Spleen (tissue), 11 donors: Measurements from ENCODE around the gene KRT24. TPM values are rescaled to one million over a fixed set of nuclear protein-coding genes. Genes with fewer than 3 reads are reported as not detected.

ENCODE experiments used
- DNase-seq: peaks from one replicate; pipeline ENCODE4 v3.0.0-alpha.2; 2020
- H3K27ac ChIP-seq, 8 donors: fragments of 200-600 bp; sonication (generic) in 7 of 8; 1 replicate in 4 of 8; 2 replicates in 4 of 8; pipeline versions ENCODE4 v1.5.0 to v1.8.0; 2016 to 2021; ENCODE audit warnings: inconsistent platforms in 4 of 8, mild to moderate bottlenecking in 4 of 8, moderate library complexity in 1 of 8
- H3K27me3 ChIP-seq, 7 donors: fragments of 200-600 bp; sonication (generic) in 6 of 7; replicated peaks in 1 of 7; 1 replicate in 4 of 7; 2 replicates in 3 of 7; pipeline versions ENCODE4 v1.5.0 to v1.8.0; 2016 to 2021; ENCODE audit warnings: inconsistent platforms in 3 of 7, mild to moderate bottlenecking in 1 of 7
- H3K36me3 ChIP-seq, 6 donors: fragments of 200-600 bp; sonication (generic) in 5 of 6; 1 replicate in 4 of 6; 2 replicates in 2 of 6; pipeline versions ENCODE4 v1.5.0 to v1.8.0; 2016 to 2021; ENCODE audit warnings: inconsistent platforms in 2 of 6
- H3K4me1 ChIP-seq, 6 donors: fragments of 200-600 bp; sonication (generic) in 5 of 6; 1 replicate in 3 of 6; 2 replicates in 3 of 6; pipeline versions ENCODE4 v1.5.0 to v1.8.0; 2016 to 2021; ENCODE audit warnings: inconsistent platforms in 3 of 6
- H3K4me3 ChIP-seq, 8 donors: fragments of 200-600 bp; sonication (generic) in 7 of 8; 1 replicate in 4 of 8; 2 replicates in 4 of 8; pipeline versions ENCODE4 v1.5.0 to v1.8.0; 2016 to 2021; ENCODE audit warnings: inconsistent platforms in 4 of 8, mild to moderate bottlenecking in 4 of 8, moderate library complexity in 2 of 8
- H3K9me3 ChIP-seq, 8 donors: fragments of 200-600 bp; sonication (generic) in 7 of 8; 1 replicate in 4 of 8; 2 replicates in 4 of 8; pipeline versions ENCODE4 v1.5.0 to v1.8.0; 2016 to 2021; ENCODE audit warnings: inconsistent platforms in 4 of 8
- POLR2A ChIP-seq, 3 donors: fragments of 450-650 bp; IDR thresholded peaks; one replicate each; pipeline ENCODE4 v1.5.1; 2017; ENCODE audit warnings: antibody characterized with exemption in 3 of 3, mild to moderate bottlenecking in 1 of 3
- POLR2AphosphoS5 ChIP-seq, 3 donors: sonication (generic); formaldehyde crosslinking; IDR thresholded peaks; one replicate each; pipeline ENCODE4 v1.5.1; 2017; ENCODE audit warnings: antibody characterized with exemption in 3 of 3
- WGBS, 5 donors: extraction: QIAGEN DNeasy Blood & Tissue Kit in 3 of 5; methylation state at CpG; one replicate each; pipeline versions ENCODE4 v1.1.5 to v1.1.7; 2013 to 2018; 5-methylcytosine and 5-hydroxymethylcytosine counted together
- intact Hi-C: fragments of 100-400 bp; cut with DNase I; formaldehyde crosslinking; loops from one replicate; pipeline ENCODE4 v1.15.0; 2023; ENCODE audit warnings: low total_unique reads
- polyA plus RNA-seq, 3 donors: library from polyadenylated mRNA; stranded (reverse); fragments of 200-250 nt; gene quantifications; one replicate each; pipeline ENCODE4 v1.2.1, GENCODE V29; 2013
- total RNA-seq, 7 donors: library from RNA; depleted of rRNA in 3 of 7; stranded (reverse); fragments of >200 nt in 3 of 7; fragmentation: NEBNext Ultra II Directional in 4 of 7; extraction: Animal tissue kit (Norgen Biotek cat#: 25700) in 4 of 7; gene quantifications; one replicate each; pipeline versions ENCODE4 v1.1.0 to v1.2.1, GENCODE V29; 2016 to 2021
- TF ChIP-seq, protein P1 (sequence below), 11 experiments: fragments of 200-600 bp in 7 of 11; fragments of 450-650 bp in 4 of 11; sonication (generic) in 4 of 11; IDR thresholded peaks in 8 of 11; conservative IDR thresholded peaks in 3 of 11; 1 replicate in 7 of 11; 2 replicates in 4 of 11; pipeline versions ENCODE4 v1.4.0 to v1.8.0; 2016 to 2021; ENCODE audit warnings: antibody characterized with exemption in 11 of 11, inconsistent platforms in 4 of 11, mild to moderate bottlenecking in 1 of 11
- donor health status: healthy with polysubstance abuse.
- donor health status: DM: no; HTN: no; CAD: no; lungs with moderate emphysema.
- donor health status: DM: no; HTN: no; CAD: no.
- donor health status: Bipolar disorder and iron deficiency.
- donor health status: healthy.
- donor health status: DM: no; HTN: no; CAD: no.
- donor health status: DM: yes; HTN: yes; CAD: no.

Gene KRT24
- total and polyA plus RNA-seq, 10 donors, result 0.03 TPM; not detected in 9

- peaks cover 0 to 27% (median 0%) of the 10 kb centered on the region in 7 donors for H3K27me3 ChIP-seq
Observed at GRCh38 chr17:40738553-40738952, 35.0 kb upstream of the KRT24 start.

DNA sequence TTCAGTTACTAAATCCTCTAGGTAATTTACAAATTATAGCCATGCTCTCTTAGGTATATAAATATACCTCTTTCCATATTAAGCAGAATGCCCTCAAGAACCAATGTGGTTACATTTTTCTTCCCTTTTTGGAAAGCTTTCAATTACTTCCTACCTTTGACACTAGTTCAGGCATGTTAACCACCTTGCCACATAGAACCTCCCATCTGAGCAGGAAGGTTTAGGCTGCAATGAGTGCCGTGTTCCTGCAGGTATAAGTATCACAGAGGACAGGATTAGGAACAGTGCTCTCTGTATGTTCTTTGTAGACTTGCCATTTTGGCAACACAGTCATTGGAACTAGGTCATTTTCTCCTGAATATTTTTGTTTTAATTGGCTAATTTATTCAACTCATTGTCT lies 31.5 kb upstream of the KRT24 start:
- TF ChIP-seq POLR2A (IDR thresholded peaks at IDR 0.05), result no peak
- TF ChIP-seq POLR2AphosphoS5 (IDR thresholded peaks at IDR 0.05), result no peak
- TF ChIP-seq, protein P1, sequence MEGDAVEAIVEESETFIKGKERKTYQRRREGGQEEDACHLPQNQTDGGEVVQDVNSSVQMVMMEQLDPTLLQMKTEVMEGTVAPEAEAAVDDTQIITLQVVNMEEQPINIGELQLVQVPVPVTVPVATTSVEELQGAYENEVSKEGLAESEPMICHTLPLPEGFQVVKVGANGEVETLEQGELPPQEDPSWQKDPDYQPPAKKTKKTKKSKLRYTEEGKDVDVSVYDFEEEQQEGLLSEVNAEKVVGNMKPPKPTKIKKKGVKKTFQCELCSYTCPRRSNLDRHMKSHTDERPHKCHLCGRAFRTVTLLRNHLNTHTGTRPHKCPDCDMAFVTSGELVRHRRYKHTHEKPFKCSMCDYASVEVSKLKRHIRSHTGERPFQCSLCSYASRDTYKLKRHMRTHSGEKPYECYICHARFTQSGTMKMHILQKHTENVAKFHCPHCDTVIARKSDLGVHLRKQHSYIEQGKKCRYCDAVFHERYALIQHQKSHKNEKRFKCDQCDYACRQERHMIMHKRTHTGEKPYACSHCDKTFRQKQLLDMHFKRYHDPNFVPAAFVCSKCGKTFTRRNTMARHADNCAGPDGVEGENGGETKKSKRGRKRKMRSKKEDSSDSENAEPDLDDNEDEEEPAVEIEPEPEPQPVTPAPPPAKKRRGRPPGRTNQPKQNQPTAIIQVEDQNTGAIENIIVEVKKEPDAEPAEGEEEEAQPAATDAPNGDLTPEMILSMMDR (IDR thresholded peaks at IDR 0.05 in 8 of 11, conservative IDR thresholded peaks at IDR 0.05 in 3 of 11), result no peak
- 69 to 76% (median 73%) methylated on average over 1 of the region's 1 CpG for WGBS, 5 donors
- peaks cover 0 to 7% (median 0%) of the 10 kb centered on the region in 8 donors for H3K9me3 ChIP-seq
- intact Hi-C loops, result no loop called here
- no peak for DNase-seq
- H3K27me3 ChIP-seq, result peaks cover 0 to 15% (median 0%) of the 10 kb centered on the region in 7 donors
- H3K27ac ChIP-seq, result no peak overlapping the region
- H3K4me1 ChIP-seq, result no peaks in the 10 kb centered on the region
- no peaks in the 10 kb centered on the region for H3K36me3 ChIP-seq
- H3K4me3 ChIP-seq, result no peak overlapping the region

More at GRCh38 chr17:40738553-40738952, 35.0 kb upstream of the KRT24 start:
- H3K4me1 ChIP-seq, result no peaks in the 10 kb centered on the region
- DNase-seq, result no peak
- H3K36me3 ChIP-seq, result no peaks in the 10 kb centered on the region
- 44 to 60% (median 50%) methylated on average over 4 of the region's 4 CpGs for WGBS, 5 donors
- intact Hi-C loops, result no loop called here
- peaks cover 0 to 25% (median 12%) of the 10 kb centered on the region in 8 donors for H3K9me3 ChIP-seq
- no peak overlapping the region for H3K27ac ChIP-seq
- TF ChIP-seq POLR2A (IDR thresholded peaks at IDR 0.05) (no peak), POLR2AphosphoS5 (IDR thresholded peaks at IDR 0.05) (no peak)
- TF ChIP-seq, protein P1 (IDR thresholded peaks at IDR 0.05 in 8 of 11, conservative IDR thresholded peaks at IDR 0.05 in 3 of 11), result no peak
- no peak overlapping the region for H3K4me3 ChIP-seq

DNA sequence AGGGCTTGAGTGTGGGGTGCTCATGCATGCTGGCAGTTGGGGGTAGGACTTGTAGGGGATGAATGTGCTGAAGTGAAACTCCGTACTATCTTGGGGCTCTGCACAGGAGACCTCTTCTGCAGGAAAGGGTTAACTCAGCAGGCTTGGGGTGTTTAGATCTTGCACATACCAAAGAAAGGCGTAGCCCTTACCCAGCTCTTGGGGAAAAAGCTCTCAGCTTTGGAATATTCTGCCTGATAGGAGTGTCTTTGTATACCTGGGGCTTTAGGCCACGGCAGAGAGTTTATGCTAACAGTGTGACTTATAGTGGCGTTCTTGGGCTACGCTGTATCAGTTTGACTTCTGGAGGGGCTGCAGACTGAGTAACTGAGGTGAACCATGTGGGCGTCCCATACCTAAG lies 30.5 kb upstream of the KRT24 start:
- no peak for DNase-seq
- Histone ChIP-seq H3K27ac (no peak overlapping the region), H3K9me3 (peaks cover 0 to 7% (median 0%) of the 10 kb centered on the region in 8 donors), H3K36me3 (no peaks in the 10 kb centered on the region), H3K4me1 (no peaks in the 10 kb centered on the region), H3K27me3 (peaks cover 0 to 9% (median 0%) of the 10 kb centered on the region in 7 donors), H3K4me3 (no peak overlapping the region)
- intact Hi-C loops, result no loop called here
- TF ChIP-seq, protein P1 (IDR thresholded peaks at IDR 0.05 in 8 of 11, conservative IDR thresholded peaks at IDR 0.05 in 3 of 11), result no peak
- TF ChIP-seq POLR2A (IDR thresholded peaks at IDR 0.05) (no peak), POLR2AphosphoS5 (IDR thresholded peaks at IDR 0.05) (no peak)
- WGBS, 5 donors, result 81 to 92% (median 91%) methylated on average over 6 of the region's 6 CpGs

DNA sequence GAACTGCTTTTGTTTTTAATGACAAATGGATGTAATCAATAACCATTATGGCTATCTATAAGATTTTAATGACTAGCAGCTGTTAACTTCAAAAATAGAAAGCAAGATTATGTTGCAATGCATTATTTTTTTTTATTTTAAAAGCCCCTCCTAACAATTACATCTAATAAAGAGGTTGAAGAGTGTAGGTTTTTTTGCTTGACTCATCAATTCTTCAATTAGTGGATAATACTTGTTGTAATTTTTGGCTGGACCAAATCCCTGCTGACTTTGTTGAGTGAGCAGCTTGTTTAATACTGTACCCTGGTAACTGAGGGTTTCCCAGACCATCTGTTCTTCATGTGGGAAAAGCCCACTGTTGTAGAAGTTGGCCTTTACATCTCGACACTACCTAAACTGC lies 27.4 kb upstream of the KRT24 start:
- 74 to 89% (median 78%) methylated on average over 1 of the region's 1 CpG for WGBS, 5 donors
- H3K4me1 ChIP-seq, result peaks cover 0 to 9% (median 0%) of the 10 kb centered on the region in 6 donors
- no peak overlapping the region for H3K4me3 ChIP-seq
- intact Hi-C loops, result no loop called here
- H3K27ac ChIP-seq, result no peak overlapping the region
- DNase-seq, result no peak
- TF ChIP-seq, protein P1 (IDR thresholded peaks at IDR 0.05 in 8 of 11, conservative IDR thresholded peaks at IDR 0.05 in 3 of 11), result no peak
- no peak for TF ChIP-seq POLR2AphosphoS5 (IDR thresholded peaks at IDR 0.05)
- no peak for TF ChIP-seq POLR2A (IDR thresholded peaks at IDR 0.05)
- no peaks in the 10 kb centered on the region for H3K36me3 ChIP-seq
- peaks cover 0 to 9% (median 0%) of the 10 kb centered on the region in 7 donors for H3K27me3 ChIP-seq
- peaks cover 0 to 7% (median 0%) of the 10 kb centered on the region in 8 donors for H3K9me3 ChIP-seq
